Activated CD4-positive, alpha-beta T cell treated with anti-CD3 and anti-CD28 coated beads, Interleukin-2, amount 50 U/mL, for 16 hours (primary cell): ENCODE measurements around the gene GMPS.
"Not testable (repeated sequence)": the region's sequence is repeated elsewhere in the genome, so short reads cannot be mapped to it uniquely, and the experiment has no call there.

Experiments
- DNase-seq: peaks from one replicate; pipeline ENCODE4 v3.0.0-alpha.2; 2020

The GMPS gene

GRCh38 chr3:155946178-155946577, 75.7 kb downstream of the GMPS start:
- DNase-seq: no peak

- no peak for DNase-seq
Measured at GRCh38 chr3:155948476-155948875, 78.0 kb downstream of the GMPS start.

GRCh38 chr3:155949453-155950217, 79.2 kb downstream of the GMPS start:
- DNase-seq: no peak

DNA sequence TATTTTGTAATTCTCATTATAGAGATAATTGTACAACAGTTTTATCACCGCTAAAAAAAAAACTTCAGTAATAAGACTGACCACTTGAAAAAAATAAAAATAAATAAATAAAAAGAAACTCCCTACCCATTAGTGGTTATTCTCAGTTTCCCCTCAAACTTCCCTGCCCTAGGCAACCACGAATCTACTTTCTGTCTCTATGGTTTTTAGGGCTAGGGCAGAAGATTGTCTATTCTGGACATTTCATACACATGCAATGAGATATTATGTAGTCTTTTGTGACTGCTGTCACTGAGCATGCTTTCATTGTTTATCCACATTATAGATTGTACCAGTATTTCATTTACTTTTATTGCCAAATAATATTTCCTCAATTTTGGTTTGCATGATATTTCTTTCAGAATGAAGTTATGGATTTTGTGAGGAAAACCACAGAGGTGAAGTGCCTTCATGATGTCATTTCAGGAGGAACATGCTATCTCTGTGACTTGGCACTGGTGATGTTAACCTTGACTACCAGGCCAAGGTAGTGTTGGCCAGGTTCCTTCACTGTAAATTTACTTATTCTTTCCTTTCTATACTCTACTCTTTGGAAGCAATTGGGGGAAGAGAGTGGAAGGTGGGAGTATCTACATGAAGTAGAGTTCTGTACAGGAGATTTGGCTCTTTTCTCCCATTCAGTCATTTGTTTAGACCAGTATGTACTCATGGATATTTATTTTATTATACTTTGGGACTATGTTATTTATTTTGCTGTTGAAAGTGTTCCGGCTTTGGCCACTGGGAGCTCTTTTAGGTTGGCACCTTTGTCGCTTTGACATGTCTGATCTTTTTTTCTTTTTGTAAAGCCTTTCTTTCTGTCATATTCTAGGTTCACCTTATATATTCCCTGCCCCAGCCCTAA, 86.3 kb downstream of the GMPS start:
- no peak for DNase-seq

GRCh38 chr3:155957412-155957880, 87.0 kb downstream of the GMPS start:
- no peak for DNase-seq

DNA sequence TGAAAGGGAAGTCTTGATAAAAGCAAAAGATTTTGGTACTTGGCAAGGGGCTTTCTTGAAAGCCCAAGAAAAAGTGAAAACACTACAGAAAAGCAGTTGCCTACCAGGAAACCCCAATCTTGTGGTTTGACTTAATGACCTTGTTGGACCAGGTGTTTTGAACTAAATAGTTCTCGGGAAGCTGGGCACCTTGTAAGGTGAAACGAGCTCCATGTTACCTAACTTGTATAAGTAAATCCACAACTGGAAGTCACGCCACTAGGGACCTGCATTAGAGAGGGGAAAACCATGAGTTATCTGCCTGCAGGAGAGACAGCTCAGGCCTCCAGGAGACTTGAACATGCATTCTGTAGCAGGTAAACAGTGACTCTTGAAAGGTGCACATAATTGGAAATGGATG, 88.2 kb downstream of the GMPS start:
- no peak for DNase-seq

DNA sequence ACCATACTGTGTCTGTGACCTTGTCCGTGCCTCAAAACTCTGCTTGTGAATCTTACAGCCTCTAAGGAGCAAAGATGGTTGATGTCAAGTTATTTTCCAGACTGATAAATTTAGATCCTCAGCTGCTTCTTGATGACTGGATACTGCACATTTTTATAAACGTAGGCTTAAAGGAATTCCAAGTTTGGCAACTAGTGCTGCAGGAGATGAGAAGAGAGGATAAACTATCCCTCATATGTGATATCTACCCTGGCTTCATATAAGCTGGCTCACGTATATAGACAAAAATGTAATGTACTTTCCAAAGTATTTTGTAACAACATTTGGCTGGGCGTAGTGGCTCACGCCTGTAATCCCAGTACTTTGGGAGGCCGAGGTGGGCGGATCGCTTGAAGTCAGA, 89.6 kb downstream of the GMPS start:
- no peak for DNase-seq

- not testable (repeated sequence) for DNase-seq
Measured at GRCh38 chr3:155961044-155961443, 90.6 kb downstream of the GMPS start.

DNA sequence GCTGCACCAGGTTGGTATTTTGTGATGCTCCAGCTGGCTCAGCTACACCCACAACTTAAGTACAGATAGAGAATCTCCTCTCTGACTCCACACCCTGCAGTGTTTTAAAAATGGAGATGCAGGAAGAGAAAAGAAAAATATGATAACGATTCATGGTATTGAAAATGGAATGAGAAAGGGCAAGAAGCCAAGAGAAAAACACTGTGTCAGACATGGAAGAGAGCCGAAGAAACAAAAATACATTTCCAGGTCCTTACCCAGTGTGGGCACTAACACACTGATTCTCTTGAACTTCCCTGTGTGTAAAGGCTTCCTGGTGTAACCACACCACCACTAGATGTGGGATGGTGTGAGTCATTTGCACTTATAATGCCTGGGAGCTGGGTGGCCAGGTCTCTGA, 93.1 kb downstream of the GMPS start:
- DNase-seq: no peak

- DNase-seq: no peak
Measured at GRCh38 chr3:155970398-155970797, 99.9 kb downstream of the GMPS start.

GRCh38 chr3:155972885-155973584, 102.6 kb downstream of the GMPS start:
- no peak for DNase-seq

DNA sequence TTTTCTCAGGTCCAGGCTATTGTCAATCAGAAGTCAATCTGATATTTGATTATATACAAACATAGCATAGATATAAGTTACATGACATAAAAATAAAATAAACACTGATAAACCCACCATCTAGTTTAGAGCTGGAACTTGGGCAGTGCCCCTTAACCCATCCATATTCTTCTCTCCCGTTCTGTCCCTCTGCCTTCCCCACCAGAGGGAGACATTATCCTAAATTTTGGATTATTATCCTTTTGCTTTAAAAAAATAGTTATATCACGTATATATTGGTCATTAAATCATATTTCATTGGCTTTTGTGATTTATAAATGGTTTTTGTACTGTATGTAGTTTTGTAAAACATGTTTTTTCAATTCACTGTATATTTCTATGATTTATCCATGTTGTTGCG, 107.9 kb downstream of the GMPS start:
- DNase-seq: no peak

- no peak for DNase-seq
Measured at GRCh38 chr3:155979746-155980145, 109.3 kb downstream of the GMPS start.

DNA sequence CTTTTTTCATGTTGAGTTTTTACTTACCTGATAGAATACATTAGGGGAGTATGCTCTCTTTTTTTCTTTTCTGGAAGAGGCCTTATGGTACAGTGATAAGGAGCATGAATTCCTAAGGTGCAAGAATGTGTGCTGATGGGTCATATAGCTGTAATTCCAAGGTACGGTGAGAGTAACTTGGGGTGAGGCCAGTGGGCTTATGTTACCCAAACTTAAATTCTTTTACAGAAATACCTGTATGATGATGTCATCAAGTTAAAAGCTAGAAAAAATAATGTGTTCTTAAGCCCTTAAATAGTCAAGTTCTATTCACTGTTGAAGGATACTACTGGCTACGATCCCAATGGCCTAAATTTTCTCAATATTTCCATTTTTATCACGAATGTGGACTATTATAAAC, 111.2 kb downstream of the GMPS start:
- DNase-seq: no peak

DNA sequence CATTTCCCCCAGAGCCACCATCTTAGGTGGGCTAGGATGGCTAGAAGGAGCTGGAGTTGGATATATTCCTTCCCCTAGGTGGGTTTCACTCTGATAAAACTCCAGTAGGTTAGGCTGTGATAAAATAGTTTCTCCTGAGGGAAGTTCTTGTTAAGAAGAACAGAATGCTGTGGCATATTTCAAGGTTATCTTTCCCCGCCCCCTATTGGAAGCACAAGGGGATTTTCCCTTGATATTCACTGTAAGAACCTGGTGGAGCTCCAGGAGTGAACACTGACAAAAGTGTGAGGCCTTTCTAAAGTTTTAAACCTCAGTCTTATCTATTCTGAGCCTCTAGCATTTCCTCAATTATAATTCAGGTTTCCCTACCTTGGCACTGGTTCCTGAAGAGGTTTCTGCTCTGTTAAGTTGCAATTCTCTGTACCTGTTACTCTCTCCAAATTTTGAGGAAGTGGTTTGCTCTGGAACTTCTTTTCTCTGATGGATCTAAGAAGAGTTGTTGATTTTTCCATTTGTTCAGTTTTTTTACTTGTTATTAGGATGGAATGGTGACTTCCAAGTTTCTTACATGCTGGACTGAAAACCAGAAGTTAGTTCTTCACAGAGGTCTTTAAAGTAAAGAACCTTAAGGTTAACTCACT, 113.5 kb downstream of the GMPS start:
- DNase-seq: no peak

DNA sequence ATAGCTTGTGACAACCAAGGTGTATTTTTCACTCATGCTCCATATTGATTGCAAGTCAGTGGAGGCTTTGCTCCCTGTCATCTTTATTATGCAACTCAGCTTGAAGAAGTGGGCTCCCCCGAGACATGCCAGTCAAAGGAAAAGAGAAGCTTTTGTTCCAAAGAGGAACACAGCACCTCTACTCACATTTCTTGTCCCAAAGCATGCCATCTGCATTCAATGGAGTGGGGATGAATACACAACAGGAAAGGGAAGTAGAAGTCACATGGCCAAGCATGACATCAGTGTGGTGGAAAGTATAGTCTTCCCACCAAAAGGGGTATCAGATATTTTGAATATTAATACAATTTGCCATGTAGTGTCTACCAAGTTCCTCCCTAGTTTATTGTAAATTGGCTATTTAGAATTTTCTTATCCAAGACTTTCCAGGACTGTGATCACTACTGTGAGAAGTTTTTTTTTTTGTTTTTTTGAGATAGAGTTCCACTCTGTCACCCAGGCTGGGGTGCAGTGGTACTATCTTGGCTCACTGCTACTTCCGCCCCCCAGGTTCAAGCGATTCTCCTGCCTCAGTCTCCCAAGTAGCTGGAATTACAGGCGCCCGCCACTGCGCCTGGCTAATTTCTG, 114.5 kb downstream of the GMPS start:
- DNase-seq: no peak

- DNase-seq: no peak
Measured at GRCh38 chr3:155989536-155989935, 119.1 kb downstream of the GMPS start.

GRCh38 chr3:155991212-155991611, 120.8 kb downstream of the GMPS start:
- no peak for DNase-seq

DNA sequence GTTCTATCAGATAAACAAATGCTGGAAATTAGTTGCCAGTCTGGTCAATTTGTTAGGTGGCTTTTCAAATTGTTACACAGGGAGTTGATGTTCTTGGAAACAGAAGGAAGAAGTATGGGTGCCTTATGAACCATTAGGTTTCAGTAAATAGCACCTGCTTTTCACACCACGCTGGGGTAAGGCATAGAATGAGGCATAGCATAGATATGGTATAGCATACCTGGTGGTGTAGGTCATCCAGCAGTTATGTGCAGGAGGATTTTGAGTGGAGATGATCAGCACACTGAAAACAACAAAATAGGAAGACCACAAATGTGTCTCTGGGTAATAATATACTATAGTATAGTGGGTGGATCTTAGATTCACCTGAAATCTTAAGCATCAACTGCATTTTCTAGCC, 121.4 kb downstream of the GMPS start:
- DNase-seq: no peak
